ENCODE measurements around the gene KIR3DL2. TPM values are rescaled to one million over a fixed set of nuclear protein-coding genes. Genes with fewer than 3 reads are reported as not detected.
A peak's percentile ranks its signal among the peaks of the same experiment; 100 is the strongest.
"Not testable (repeated sequence)": the region's sequence is repeated elsewhere in the genome, so short reads cannot be mapped to it uniquely, and the experiment has no call there.

Gene KIR3DL2
- polyA plus RNA-seq, 3 donors: 0.04 to 0.15 TPM; not detected in 1

GRCh38 chr19:54825326-54825725 lies 24.9 kb upstream of the KIR3DL2 start:
- WGBS (ENCODE audit: insufficient coverage): 0% methylated on average over 1 of the region's 7 CpGs
- H4K20me1 ChIP-seq (ENCODE audit: insufficient read depth, low read length); H3K27me3 ChIP-seq (ENCODE audit: control insufficient read depth in 2 of 2, insufficient read depth in 2 of 2, low read length in 2 of 2); H2AFZ ChIP-seq (ENCODE audit: insufficient read depth, low read depth, low read length, poor library complexity, severe bottlenecking); intact Hi-C loops (cut with micrococcal nuclease); H3K79me2 ChIP-seq (ENCODE audit: insufficient read depth, low read length); H3K4me3 ChIP-seq (replicated peaks in 1 of 3; ENCODE audit: low read depth in 2 of 3, low read length in 3 of 3); H3K4me2 ChIP-seq (replicated peaks; ENCODE audit: extremely low read depth, low read length, poor library complexity, severe bottlenecking); H3K9me3 ChIP-seq (replicated peaks in 1 of 2; ENCODE audit: control insufficient read depth in 1 of 2, insufficient read depth in 1 of 2, low read length in 2 of 2); H3K36me3 ChIP-seq (replicated peaks in 1 of 2; ENCODE audit: control insufficient read depth in 1 of 2, insufficient read depth in 2 of 2, low read length in 2 of 2); H3K36me3 Mint-ChIP-seq; H3K27me3 Mint-ChIP-seq (ENCODE audit: low read depth in 3 of 3): not testable (repeated sequence)
- peak overlapping the region in 1 of 2 donors; percentile 39 for H3K4me3 Mint-ChIP-seq
- H3K27ac Mint-ChIP-seq: peak overlapping the region; percentile 81 to 94 (median 92)
- peak in 2 of 3 donors; percentile 35 to 66 for DNase-seq
- Histone ChIP-seq H3K9ac (ENCODE audit: insufficient read depth, low read length, poor library complexity, severe bottlenecking) (peak overlapping the region; percentile 27), H3K4me1 (ENCODE audit: control insufficient read depth in 1 of 2, insufficient read depth in 2 of 2, low read length in 2 of 2) (peaks cover 26 to 27% of the 10 kb centered on the region in 2 donors), H3K27ac (ENCODE audit: low read depth in 1 of 2, low read length in 2 of 2) (peak overlapping the region; percentile 63 to 95)
- H3K4me1 Mint-ChIP-seq: peaks cover 40% of the 10 kb centered on the region
- peaks cover 6 to 15% (median 9%) of the 10 kb centered on the region in 7 donors for H3K9me3 Mint-ChIP-seq

- Mint-ChIP-seq H3K4me1 (peaks cover 42% of the 10 kb centered on the region), H3K4me3 (peak overlapping the region; percentile 57 to 63), H3K9me3 (peaks cover 6 to 15% (median 10%) of the 10 kb centered on the region in 7 donors), H3K27ac (peak overlapping the region; percentile 4 to 92 (median 72))
- DNase-seq: peak in 2 of 3 donors; percentile 50 to 53
- Histone ChIP-seq H3K4me1 (ENCODE audit: control insufficient read depth in 1 of 2, insufficient read depth in 2 of 2, low read length in 2 of 2) (peaks cover 26 to 27% of the 10 kb centered on the region in 2 donors), H3K9ac (ENCODE audit: insufficient read depth, low read length, poor library complexity, severe bottlenecking) (peak overlapping the region; percentile 4), H3K27ac (ENCODE audit: low read depth in 1 of 2, low read length in 2 of 2) (peak overlapping the region in 1 of 2 donors; percentile 68)
- H3K4me2 ChIP-seq (replicated peaks; ENCODE audit: extremely low read depth, low read length, poor library complexity, severe bottlenecking); H3K4me3 ChIP-seq (replicated peaks in 1 of 3; ENCODE audit: low read depth in 2 of 3, low read length in 3 of 3); H3K9me3 ChIP-seq (replicated peaks in 1 of 2; ENCODE audit: control insufficient read depth in 1 of 2, insufficient read depth in 1 of 2, low read length in 2 of 2); H3K36me3 Mint-ChIP-seq; H2AFZ ChIP-seq (ENCODE audit: insufficient read depth, low read depth, low read length, poor library complexity, severe bottlenecking); H3K79me2 ChIP-seq (ENCODE audit: insufficient read depth, low read length); H3K36me3 ChIP-seq (replicated peaks in 1 of 2; ENCODE audit: control insufficient read depth in 1 of 2, insufficient read depth in 2 of 2, low read length in 2 of 2); H4K20me1 ChIP-seq (ENCODE audit: insufficient read depth, low read length); H3K27me3 ChIP-seq (ENCODE audit: control insufficient read depth in 2 of 2, insufficient read depth in 2 of 2, low read length in 2 of 2); intact Hi-C loops (cut with micrococcal nuclease); H3K27me3 Mint-ChIP-seq (ENCODE audit: low read depth in 3 of 3): not testable (repeated sequence)
- 76% methylated on average over 2 of the region's 8 CpGs for WGBS (ENCODE audit: insufficient coverage)
Observed at GRCh38 chr19:54828064-54828463, 22.2 kb upstream of the KIR3DL2 start.

DNA sequence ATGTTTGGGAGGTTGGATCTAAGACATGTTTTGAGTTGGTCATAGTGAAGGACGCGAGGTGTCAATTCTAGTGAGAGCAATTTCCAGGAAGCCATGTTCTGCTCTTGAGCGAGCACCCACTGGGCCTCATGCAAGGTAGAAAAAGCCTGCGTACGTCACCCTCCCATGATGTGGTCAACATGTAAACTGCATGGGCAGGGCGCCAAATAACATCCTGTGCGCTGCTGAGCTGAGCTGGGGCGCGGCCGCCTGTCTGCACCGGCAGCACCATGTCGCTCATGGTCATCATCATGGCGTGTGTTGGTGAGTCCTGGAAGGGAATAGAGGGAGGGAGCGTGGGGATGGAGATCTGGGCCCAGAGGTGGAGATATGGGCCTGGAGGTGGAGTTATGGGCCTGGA lies 17.7 kb upstream of the KIR3DL2 start, which contains the start of gene KIR2DS4:
Gene KIR2DS4 (plus strand): TSS at position 181 of the 400 bp plus-strand sequence.
- Mint-ChIP-seq H3K27ac (peak within 1 kb of the TSS in 3 of 7 donors; percentile 9 to 25 (median 20)), H3K9me3 (peaks cover 7 to 15% (median 11%) of the 10 kb centered on the region in 7 donors), H3K4me1 (peaks cover 22% of the 10 kb centered on the region)
- intact Hi-C loops (cut with micrococcal nuclease); H3K79me2 ChIP-seq (ENCODE audit: insufficient read depth, low read length); H3K4me3 ChIP-seq (replicated peaks in 1 of 3; ENCODE audit: low read depth in 2 of 3, low read length in 3 of 3); H3K27me3 ChIP-seq (ENCODE audit: control insufficient read depth in 2 of 2, insufficient read depth in 2 of 2, low read length in 2 of 2); H3K36me3 ChIP-seq (replicated peaks in 1 of 2; ENCODE audit: control insufficient read depth in 1 of 2, insufficient read depth in 2 of 2, low read length in 2 of 2); H2AFZ ChIP-seq (ENCODE audit: insufficient read depth, low read depth, low read length, poor library complexity, severe bottlenecking); H3K4me3 Mint-ChIP-seq; H4K20me1 ChIP-seq (ENCODE audit: insufficient read depth, low read length); H3K36me3 Mint-ChIP-seq; H3K4me2 ChIP-seq (replicated peaks; ENCODE audit: extremely low read depth, low read length, poor library complexity, severe bottlenecking); H3K27ac ChIP-seq (ENCODE audit: low read depth in 1 of 2, low read length in 2 of 2); H3K9ac ChIP-seq (ENCODE audit: insufficient read depth, low read length, poor library complexity, severe bottlenecking); DNase-seq; H3K9me3 ChIP-seq (replicated peaks in 1 of 2; ENCODE audit: control insufficient read depth in 1 of 2, insufficient read depth in 1 of 2, low read length in 2 of 2); H3K27me3 Mint-ChIP-seq (ENCODE audit: low read depth in 3 of 3): not testable (repeated sequence)
- peaks cover 3 to 14% of the 10 kb centered on the region in 2 donors for H3K4me1 ChIP-seq (ENCODE audit: control insufficient read depth in 1 of 2, insufficient read depth in 2 of 2, low read length in 2 of 2)
- 100% methylated on average over 3 of the region's 14 CpGs for WGBS (ENCODE audit: insufficient coverage)

DNA sequence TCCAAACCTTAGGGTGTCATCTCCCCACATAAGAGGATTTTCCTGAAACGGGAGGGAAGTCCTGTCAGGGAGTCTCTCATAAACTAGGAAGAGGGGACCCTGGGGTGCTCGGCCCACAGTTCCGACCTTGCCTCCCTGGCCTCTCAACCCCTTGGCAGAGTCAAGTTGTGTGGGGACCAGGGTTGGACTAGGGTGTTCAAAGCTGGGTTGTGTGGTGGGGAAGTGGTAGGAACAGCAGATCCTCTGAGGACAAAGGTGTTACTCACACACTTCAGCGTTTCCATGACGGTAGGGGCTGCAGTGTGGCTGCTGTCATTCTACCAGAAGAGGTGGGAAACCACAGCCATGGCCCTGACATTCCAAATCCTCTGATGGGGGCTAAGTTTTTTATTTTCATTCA lies 15.1 kb upstream of the KIR3DL2 start:
- H3K27ac Mint-ChIP-seq; H3K4me2 ChIP-seq (replicated peaks; ENCODE audit: extremely low read depth, low read length, poor library complexity, severe bottlenecking); H3K36me3 ChIP-seq (replicated peaks in 1 of 2; ENCODE audit: control insufficient read depth in 1 of 2, insufficient read depth in 2 of 2, low read length in 2 of 2); H3K79me2 ChIP-seq (ENCODE audit: insufficient read depth, low read length); H3K4me3 ChIP-seq (replicated peaks in 1 of 3; ENCODE audit: low read depth in 2 of 3, low read length in 3 of 3); H3K4me3 Mint-ChIP-seq; H3K27me3 Mint-ChIP-seq (ENCODE audit: low read depth in 3 of 3); H3K27me3 ChIP-seq (ENCODE audit: control insufficient read depth in 2 of 2, insufficient read depth in 2 of 2, low read length in 2 of 2); H2AFZ ChIP-seq (ENCODE audit: insufficient read depth, low read depth, low read length, poor library complexity, severe bottlenecking); H3K27ac ChIP-seq (ENCODE audit: low read depth in 1 of 2, low read length in 2 of 2); H3K9me3 Mint-ChIP-seq; H4K20me1 ChIP-seq (ENCODE audit: insufficient read depth, low read length); DNase-seq; H3K9ac ChIP-seq (ENCODE audit: insufficient read depth, low read length, poor library complexity, severe bottlenecking); H3K4me1 ChIP-seq (ENCODE audit: control insufficient read depth in 1 of 2, insufficient read depth in 2 of 2, low read length in 2 of 2); H3K9me3 ChIP-seq (replicated peaks in 1 of 2; ENCODE audit: control insufficient read depth in 1 of 2, insufficient read depth in 1 of 2, low read length in 2 of 2); intact Hi-C loops (cut with micrococcal nuclease); H3K36me3 Mint-ChIP-seq: not testable (repeated sequence)
- peaks cover 15% of the 10 kb centered on the region for H3K4me1 Mint-ChIP-seq
- no CpG with 5 or more reads among the region's 5 CpGs for WGBS (ENCODE audit: insufficient coverage)

Measured in CD14-positive monocyte (primary cell).